ENCODE data around the gene RBM24. TPM values are rescaled to one million over a fixed set of nuclear protein-coding genes. Genes with fewer than 3 reads are reported as not detected.

The RBM24 gene
- total RNA-seq, 4 donors from 2014 or later, result 74.9 to 375 (median 185) TPM

DNA sequence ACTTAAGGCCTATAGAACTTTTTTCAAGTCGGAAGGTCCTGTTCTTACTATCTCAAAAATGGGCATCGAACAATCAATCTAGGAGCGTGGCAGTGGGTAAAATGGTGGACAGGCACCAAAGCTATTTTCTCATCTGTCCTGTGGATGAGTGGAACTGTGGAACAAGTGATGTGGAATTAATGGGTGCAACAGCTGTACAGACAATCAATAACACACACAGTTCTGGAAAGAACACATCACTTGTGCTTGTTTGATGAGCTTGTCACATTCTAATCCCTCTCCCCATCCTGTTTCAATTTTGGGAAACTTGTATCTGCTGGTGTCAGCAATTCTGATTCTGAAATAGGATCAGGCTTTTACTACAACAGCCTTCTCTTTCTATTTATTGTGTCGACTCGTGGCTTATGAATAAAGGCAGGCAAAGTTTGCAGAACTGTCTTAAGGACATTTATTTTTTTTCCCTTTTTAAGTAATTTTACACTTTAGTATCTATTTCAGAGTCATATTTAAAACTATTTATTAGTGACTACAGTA, 11.5 kb downstream of the RBM24 start:
- H3K27me3 ChIP-seq, result no peaks in the 10 kb centered on the region
- peak overlapping the region in 3 of 4 donors; percentile 38 to 49 (median 46) for H3K4me3 ChIP-seq
- intact Hi-C loops (cut with DNase I; ENCODE audit: low total_unique reads) (no loop called here), in situ Hi-C loops (cut with MboI; ENCODE audit: low sequenced_read_pairs in 4 of 4) (loop anchor here in 1 of 4 donors (25.0 kb wide), 1 partner anchor 195 kb away; no protein-coding TSS in a partner anchor)
- peak overlapping the region; percentile 93 to 100 (median 96) for H3K27ac ChIP-seq
- H3K9me3 ChIP-seq, result no peaks in the 10 kb centered on the region
- peaks cover 0 to 27% of the 10 kb centered on the region in 2 donors for H3K36me3 ChIP-seq
- peaks cover 23 to 59% of the 10 kb centered on the region in 2 donors for H3K4me1 ChIP-seq
- ATAC-seq (no peak), DNase-seq (no peak)
- TF ChIP-seq CTCF (IDR thresholded peaks at IDR 0.05 in 4 of 5, conservative IDR thresholded peaks at IDR 0.05 in 1 of 5) (no peak), POLR2A (IDR thresholded peaks at IDR 0.05) (no peak)

DNA sequence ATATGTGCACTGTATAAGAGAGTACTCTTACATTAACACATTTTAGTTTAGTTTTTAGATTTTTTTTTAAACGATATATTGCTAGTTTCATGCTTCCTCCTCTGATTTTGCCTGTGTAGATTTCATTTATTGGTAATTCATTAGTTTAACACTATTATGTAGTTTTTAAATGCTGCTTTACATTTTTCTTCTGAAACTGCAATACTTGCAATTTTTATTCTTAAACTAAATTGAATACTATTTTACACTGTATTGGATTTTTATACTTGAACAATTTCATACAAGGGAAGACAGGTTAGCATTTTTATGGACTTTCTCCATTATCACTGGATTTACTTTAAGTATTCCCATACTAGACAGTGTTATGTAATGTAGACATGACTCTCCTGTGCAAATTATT, 12.2 kb downstream of the RBM24 start:
- DNase-seq, result no peak
- H3K4me3 ChIP-seq, result no peak overlapping the region
- no peak for TF ChIP-seq CTCF (IDR thresholded peaks at IDR 0.05 in 4 of 5, conservative IDR thresholded peaks at IDR 0.05 in 1 of 5)
- TF ChIP-seq POLR2A (IDR thresholded peaks at IDR 0.05), result no peak
- no peak for ATAC-seq
- H3K27ac ChIP-seq, result peak overlapping the region; percentile 93 to 100 (median 96)
- H3K9me3 ChIP-seq, result no peaks in the 10 kb centered on the region
- H3K36me3 ChIP-seq, result peaks cover 0 to 27% of the 10 kb centered on the region in 2 donors
- no peaks in the 10 kb centered on the region for H3K27me3 ChIP-seq
- in situ Hi-C loops (cut with MboI; ENCODE audit: low sequenced_read_pairs in 4 of 4), result loop anchor here in 1 of 4 donors (25.0 kb wide), 1 partner anchor 194 kb away; no protein-coding TSS in a partner anchor
- H3K4me1 ChIP-seq, result peaks cover 27 to 53% of the 10 kb centered on the region in 2 donors
- intact Hi-C loops (cut with DNase I; ENCODE audit: low total_unique reads), result no loop called here

DNA sequence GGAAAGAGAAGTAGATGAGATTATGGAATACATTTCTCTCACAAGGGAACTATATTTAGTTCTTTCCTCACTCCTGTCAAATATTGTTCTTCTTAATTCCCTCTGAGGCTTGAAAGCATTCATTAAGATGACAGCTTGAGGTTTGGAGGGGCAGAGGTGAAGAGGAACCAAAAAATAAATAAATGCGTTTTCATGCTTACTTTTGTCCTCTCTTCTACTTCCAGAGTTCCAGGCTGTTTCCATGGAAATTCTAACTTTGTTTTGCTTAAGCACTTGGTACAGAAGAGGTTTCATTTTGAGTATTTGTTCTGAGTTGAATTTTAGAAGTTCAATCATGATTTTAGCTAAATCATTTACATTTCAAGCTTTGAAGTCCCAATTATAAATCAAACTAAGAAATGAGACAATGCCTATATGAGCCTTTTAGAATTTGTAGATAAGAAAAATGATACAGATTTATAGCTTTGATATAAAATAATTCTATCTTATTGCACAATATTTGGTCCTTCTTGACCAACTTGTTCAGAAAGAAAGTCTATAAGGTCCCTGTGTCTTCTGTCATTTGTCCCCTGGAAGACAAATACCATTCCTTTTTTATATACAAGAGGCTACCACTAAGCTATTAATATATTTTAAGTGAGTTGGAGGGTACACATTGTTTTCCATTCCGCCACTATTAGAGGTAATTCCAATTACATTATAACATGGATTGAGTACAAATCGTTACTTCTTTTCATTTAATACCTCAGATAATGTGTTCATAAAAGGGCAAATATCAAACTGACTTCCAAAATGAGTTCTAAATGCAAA, 16.3 kb downstream of the RBM24 start:
- DNase-seq (no peak), ATAC-seq (peak; percentile 4 to 20)
- Histone ChIP-seq H3K27ac (peak overlapping the region; percentile 93 to 100 (median 96)), H3K27me3 (no peaks in the 10 kb centered on the region), H3K4me3 (no peak overlapping the region), H3K4me1 (peaks cover 14 to 25% of the 10 kb centered on the region in 2 donors), H3K36me3 (peaks cover 0 to 16% of the 10 kb centered on the region in 2 donors), H3K9me3 (no peaks in the 10 kb centered on the region)
- intact Hi-C loops (cut with DNase I; ENCODE audit: low total_unique reads) (no loop called here), in situ Hi-C loops (cut with MboI; ENCODE audit: low sequenced_read_pairs in 4 of 4) (loop anchor here in 1 of 4 donors (25.0 kb wide), 1 partner anchor 190 kb away; no protein-coding TSS in a partner anchor)
- TF ChIP-seq POLR2A (IDR thresholded peaks at IDR 0.05), result no peak
- no peak for TF ChIP-seq CTCF (IDR thresholded peaks at IDR 0.05 in 4 of 5, conservative IDR thresholded peaks at IDR 0.05 in 1 of 5)

DNA sequence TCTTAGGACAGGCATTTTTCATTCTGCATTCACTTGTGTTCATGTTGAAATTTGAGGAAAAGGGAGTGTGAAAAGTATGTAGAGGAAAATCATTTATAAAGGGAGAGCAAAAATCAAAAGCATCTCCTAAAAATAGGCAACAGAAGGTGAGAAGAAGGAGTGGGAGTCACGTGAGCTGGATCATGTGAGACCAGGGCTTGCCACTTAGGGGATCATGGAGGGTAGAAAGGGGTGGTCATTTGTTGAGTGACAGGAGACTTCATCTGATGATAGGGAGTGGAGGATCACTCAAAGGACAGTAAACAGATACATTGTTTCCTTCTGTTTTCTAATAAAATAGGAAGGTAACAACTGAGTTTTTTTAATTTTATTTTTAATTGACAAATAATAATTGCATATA, 17.1 kb downstream of the RBM24 start:
- Histone ChIP-seq H3K4me3 (no peak overlapping the region), H3K4me1 (peaks cover 12 to 17% of the 10 kb centered on the region in 2 donors), H3K27me3 (no peaks in the 10 kb centered on the region), H3K36me3 (peaks cover 0 to 8% of the 10 kb centered on the region in 2 donors), H3K27ac (peak overlapping the region; percentile 93 to 100 (median 96)), H3K9me3 (no peaks in the 10 kb centered on the region)
- ATAC-seq (peak in 1 of 2 donors; percentile 45), DNase-seq (no peak)
- intact Hi-C loops (cut with DNase I; ENCODE audit: low total_unique reads), result no loop called here
- in situ Hi-C loops (cut with MboI; ENCODE audit: low sequenced_read_pairs in 4 of 4), result loop anchor here in 1 of 4 donors (25.0 kb wide), 1 partner anchor 189 kb away; no protein-coding TSS in a partner anchor
- TF ChIP-seq CTCF (IDR thresholded peaks at IDR 0.05 in 4 of 5, conservative IDR thresholded peaks at IDR 0.05 in 1 of 5), result no peak
- TF ChIP-seq POLR2A (IDR thresholded peaks at IDR 0.05), result no peak
